Fibroblast of skin of left quadriceps (primary cell): ENCODE data around the gene DPP10.

Experiments used
- DNase-seq, 2 experiments: peaks; one replicate each; pipeline ENCODE4 v3.0.0-alpha.2; 2013; ENCODE audit warnings: low read depth in 2 of 2

Gene DPP10

DNA sequence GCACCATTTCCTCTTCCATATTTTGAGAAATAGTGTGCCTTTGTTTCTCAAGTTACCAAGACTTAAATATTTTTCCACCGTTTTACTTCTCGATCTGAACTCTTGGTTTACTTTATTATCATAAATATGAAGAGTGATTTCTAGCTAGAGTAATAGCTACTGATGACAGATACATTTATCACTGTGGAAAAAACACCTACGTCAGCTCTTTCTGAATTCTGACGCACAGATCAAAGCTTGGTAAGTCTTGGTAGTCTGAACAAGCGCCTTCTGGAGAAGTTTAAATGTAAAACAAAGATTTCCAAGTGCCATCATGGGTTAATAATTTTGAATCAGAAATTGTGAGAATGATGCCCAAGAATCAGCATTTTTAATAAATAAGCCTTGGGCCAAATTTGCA, 367.7 kb downstream of the DPP10 start:
- no peak for DNase-seq

DNA sequence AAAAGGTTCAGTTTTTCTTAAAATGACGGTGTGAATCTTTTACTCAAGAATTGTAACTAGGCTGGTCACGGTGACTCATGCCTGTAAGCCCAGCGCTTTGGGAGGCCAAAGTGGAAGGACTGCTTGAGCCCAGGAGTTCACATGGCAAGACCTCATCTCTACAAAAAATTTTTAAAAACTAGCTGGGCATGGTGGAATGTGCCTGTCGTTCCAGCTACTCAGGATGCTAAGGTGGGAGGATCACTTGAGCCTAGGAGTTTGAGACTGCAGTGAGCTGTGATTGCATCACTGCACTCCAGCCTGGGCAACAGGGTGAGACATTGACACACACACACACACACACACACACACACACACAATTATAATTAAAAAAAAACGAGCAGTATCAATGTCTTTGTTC, 369.8 kb downstream of the DPP10 start:
- no peak for DNase-seq

GRCh38 chr2:114814355-114814754, 371.9 kb downstream of the DPP10 start:
- no peak for DNase-seq

GRCh38 chr2:114821055-114821454, 378.6 kb downstream of the DPP10 start:
- no peak for DNase-seq

- DNase-seq: no peak
Observed at GRCh38 chr2:114843963-114844362, 401.5 kb downstream of the DPP10 start.

GRCh38 chr2:114857196-114857595, 414.8 kb downstream of the DPP10 start:
- no peak for DNase-seq

DNA sequence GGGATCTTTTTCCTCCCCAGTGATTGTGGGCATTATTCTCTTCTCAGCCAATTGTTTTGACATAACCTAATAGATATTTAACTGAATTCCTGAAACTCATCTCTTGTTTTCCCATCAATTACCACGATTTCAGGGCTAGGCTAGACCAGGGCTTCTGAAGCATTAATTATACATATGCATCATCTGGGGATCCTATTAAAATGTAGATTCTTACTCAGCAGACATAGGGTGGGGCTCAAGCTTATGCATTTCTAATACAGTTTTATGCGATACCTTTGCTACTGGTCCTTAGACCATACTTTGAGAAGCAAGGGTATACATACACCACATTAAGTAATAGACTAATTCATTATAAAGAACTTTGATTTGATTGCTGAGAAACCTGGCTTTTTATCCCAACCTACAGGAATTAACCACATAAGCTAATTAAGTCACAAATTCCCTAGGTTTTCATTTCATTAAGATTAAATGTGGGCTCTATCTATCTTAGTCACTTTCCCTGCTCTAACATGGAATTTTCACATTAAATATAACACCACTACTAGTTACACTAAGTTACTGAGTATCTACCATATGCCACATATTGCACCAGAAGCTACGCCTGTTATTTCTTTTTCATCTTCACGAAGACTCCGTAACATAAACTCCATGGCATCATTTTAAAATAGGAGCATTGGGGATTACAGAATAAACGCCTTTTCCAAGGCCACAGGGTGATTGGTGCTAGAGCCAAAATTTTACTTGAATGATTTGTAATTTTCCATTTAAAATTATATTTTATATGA, 417.5 kb downstream of the DPP10 start:
- no peak for DNase-seq

- DNase-seq: no peak
Observed at GRCh38 chr2:114862243-114862642, 419.8 kb downstream of the DPP10 start.

DNA sequence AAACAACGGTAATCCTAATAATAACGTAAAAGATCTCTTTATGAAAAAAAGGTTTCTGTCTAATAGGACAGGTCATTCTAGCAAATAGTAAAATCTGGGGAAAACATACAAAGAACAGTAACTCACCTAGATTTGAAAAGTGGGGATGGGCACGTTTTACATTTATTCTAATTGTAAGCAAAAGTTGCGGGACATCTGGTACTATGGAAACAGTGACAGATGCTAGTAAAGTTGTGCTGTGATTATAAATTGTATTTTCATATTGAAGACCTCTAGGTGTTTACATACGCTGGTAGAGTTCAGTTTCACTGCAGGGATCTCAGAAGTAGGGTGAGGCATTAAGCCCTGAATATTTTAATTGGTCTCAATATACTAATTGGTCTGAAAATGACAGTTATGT, 422.5 kb downstream of the DPP10 start:
- no peak for DNase-seq

DNA sequence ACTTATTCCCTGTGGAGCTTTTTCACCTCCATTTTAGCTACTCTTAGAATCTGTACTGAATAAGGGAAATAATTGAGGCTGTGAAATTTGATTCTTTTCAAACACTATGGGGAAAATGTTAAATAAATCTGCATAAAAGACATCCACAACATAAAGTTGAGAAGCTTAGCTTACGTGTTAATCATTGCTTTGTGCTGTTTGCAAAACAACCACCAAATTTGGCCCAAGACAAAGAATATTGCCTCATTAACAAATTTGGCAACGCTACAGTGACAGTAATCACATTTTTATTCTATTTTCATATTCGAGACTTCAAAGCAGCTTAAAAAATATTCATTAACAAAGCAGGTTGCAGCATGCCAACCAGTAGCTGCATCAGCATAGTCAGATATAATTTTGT, 437.6 kb downstream of the DPP10 start:
- no peak for DNase-seq

DNA sequence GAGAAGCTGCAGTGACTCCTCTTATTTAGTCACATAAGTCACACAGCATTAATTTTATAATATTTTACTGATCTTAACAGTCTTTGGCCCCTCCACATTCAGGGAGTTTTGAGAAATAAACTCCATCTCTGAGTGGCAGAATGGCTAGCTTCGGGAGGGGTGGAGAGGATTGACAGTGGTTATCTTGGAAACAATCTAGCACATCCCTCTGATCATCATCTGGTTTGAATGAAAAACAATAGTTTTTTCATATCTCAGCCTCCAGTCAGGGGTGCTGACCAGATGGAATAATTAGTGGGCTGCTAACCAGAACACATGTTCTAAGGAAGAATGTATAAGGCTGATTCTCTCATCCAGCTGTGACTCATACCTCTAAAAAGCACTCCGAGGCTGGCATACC, 477.5 kb downstream of the DPP10 start:
- DNase-seq: no peak

GRCh38 chr2:114922076-114922475, 479.6 kb downstream of the DPP10 start:
- DNase-seq: no peak

- DNase-seq: no peak
Observed at GRCh38 chr2:114925296-114926255, 483.1 kb downstream of the DPP10 start.

GRCh38 chr2:114926303-114926702, 483.9 kb downstream of the DPP10 start:
- DNase-seq: no peak

- DNase-seq: no peak
Observed at GRCh38 chr2:114929225-114929624, 486.8 kb downstream of the DPP10 start.

DNA sequence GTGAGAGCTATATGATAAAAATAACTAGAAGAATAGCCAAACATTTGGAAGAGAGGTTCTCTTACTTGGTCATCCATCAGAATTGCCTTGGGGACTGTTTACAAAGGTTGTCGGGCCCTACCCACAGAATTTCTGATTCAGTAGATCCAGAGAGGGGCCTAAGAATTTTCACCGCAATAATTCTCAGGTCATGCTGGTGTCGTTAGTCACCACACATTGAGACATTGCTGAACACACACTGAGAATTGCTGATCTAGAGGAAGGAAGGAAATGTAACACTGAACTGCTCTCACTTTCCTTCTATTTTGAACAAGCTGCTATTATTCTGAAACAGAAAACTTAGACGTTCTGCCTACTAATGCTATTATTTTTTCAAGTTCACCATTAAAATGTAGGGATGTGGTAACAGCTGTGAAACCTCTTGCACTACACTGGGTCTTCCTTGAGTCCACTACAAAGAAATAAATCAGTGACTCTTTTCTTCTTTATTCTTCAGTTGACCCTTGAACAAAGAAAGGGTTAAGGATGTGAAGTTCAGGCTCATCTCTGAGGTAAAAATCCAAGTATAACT, 491.3 kb downstream of the DPP10 start:
- no peak for DNase-seq

DNA sequence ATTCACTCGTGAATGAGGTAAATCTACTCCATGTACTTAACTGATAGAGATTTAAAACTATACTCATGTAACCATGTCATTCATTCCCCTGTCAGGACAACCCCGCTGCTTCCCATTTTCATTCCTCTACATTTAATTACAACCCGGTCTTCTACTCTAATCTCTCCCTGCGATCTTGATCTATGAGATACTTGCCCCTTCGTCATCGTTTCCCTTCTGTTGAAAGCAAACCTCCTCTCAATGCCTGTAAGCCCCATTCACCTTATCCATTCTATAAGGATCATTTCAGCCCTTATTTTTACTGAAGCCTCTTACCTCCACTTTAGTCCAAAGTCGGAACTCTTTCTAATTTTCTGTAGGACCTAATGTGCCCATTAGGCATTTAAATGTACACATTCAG, 492.6 kb downstream of the DPP10 start:
- no peak for DNase-seq

GRCh38 chr2:114937366-114937930, 495.0 kb downstream of the DPP10 start:
- DNase-seq: no peak

- DNase-seq: no peak
Observed at GRCh38 chr2:114940785-114941458, 498.5 kb downstream of the DPP10 start.

DNA sequence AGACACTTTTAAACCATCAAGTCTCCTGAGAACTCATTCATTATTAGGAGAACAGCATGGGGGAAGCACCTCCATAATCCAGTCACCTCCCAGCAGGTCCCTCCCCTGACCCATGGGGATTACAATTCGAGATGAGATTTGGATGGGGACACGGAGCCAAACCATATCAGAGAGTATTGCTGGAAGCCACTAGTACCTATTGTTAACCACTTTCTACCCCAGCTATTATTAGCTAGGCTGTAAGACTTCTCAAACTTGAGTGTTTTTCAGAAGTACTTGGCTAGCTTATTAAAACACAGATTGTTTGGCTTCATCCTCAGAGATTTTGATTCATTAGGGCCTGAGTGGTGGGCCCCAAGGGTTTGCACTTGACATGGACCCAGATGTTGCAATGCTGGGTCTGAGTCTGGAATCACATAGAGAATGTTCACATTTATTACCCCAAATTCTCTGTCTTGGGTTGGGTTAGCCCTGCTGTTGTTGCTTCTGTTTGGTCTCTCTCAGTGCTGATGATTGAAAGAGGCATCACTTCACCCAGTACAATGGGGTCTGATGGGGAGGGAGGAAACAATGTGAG, 506.9 kb downstream of the DPP10 start:
- DNase-seq: no peak

DNA sequence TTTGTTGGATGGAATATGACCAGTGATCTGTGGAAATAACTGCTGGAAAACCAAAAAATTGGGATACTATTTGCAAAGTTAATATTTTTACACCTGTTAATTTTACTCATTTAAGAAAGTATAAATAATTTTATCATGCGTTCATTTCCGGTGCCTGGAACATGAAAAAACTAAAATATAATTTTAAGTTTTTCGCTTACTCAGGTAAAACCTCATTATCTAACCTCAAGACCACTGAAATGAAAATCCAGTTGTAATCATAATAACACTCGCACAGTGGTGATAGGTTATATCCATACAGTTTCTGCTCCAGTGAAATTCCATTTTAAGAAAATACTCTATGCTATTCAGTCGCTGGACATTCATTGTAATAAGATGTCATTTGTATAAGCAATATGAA, 517.9 kb downstream of the DPP10 start:
- DNase-seq: no peak
